ENCODE measurements around the gene ZSCAN10.
"Not testable (repeated sequence)": the region's sequence is repeated elsewhere in the genome, so short reads cannot be mapped to it uniquely, and the experiment has no call there.

Gene ZSCAN10

DNA sequence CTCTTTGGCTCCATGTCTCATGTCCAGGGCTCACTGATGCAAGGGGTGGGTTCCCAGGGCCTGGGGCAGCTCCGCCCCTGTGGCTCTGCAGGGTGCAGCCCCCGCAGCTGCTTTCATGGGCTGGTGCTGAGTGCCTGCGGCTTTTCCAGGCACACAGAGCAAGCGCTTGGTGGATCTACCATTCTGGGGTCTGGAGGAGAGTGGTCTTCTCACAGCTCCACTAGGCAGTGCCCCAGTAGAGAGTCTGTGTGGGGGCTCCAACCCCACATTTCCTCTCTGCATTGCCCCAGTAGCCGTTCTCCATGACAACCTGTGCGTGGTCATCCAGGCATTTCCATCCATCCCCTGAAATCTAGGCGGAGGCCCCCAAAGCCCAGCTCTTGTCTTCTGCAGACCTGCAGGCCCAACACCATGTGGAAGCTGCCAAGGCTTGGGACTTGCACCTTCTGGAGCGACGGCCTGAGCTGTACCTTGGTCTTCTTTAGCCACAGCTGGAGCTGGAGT is 28.4 kb downstream of the ZSCAN10 start:
- in situ Hi-C loops (cut with HindIII; ENCODE audit: low sequenced_read_pairs), result no loop called here
- DNase-seq (ENCODE audit: low read depth), result no peak
- no peak for TF ChIP-seq CTCF (IDR thresholded peaks at IDR 0.05; ENCODE audit: low read depth, low read length, missing control alignments)
- H3K4me3 ChIP-seq (ENCODE audit: low read depth, low read length), result no peak overlapping the region

- not testable (repeated sequence) for DNase-seq (ENCODE audit: low read depth); H3K4me3 ChIP-seq (ENCODE audit: low read depth, low read length)
- in situ Hi-C loops (cut with HindIII; ENCODE audit: low sequenced_read_pairs), result loop anchor here (5.0 kb wide), 1 partner anchor 83 kb away; no protein-coding TSS in a partner anchor
Measured at GRCh38 chr16:3069146-3069545, 29.9 kb downstream of the ZSCAN10 start.

DNA sequence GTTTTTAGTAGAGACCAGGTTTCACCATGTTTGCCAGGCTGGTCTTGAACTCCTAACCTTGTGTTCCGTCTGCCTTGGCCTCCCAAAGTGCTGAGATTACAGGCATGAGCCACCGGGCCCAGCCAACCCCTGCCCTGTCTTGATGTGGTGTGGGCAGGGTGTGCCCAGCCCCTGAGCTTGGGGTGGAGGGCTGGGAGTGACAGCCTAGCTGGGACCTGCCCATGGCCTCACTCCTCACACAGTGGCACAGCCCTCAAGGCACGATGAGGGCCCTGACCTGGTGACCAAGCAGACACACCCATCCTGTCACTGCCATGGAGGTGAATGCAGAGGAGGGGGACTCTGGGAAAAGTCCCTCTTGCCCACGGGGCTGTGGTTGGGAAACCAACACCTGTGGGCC is 30.6 kb downstream of the ZSCAN10 start:
- no peak for TF ChIP-seq CTCF (IDR thresholded peaks at IDR 0.05; ENCODE audit: low read depth, low read length, missing control alignments)
- DNase-seq (ENCODE audit: low read depth), result no peak
- H3K4me3 ChIP-seq (ENCODE audit: low read depth, low read length), result no peak overlapping the region
- in situ Hi-C loops (cut with HindIII; ENCODE audit: low sequenced_read_pairs), result loop anchor here (5.0 kb wide), 1 partner anchor 84 kb away; no protein-coding TSS in a partner anchor

- no peak for TF ChIP-seq CTCF (IDR thresholded peaks at IDR 0.05; ENCODE audit: low read depth, low read length, missing control alignments)
- in situ Hi-C loops (cut with HindIII; ENCODE audit: low sequenced_read_pairs), result loop anchor here (5.0 kb wide), 1 partner anchor 86 kb away; no protein-coding TSS in a partner anchor
- no peak for DNase-seq (ENCODE audit: low read depth)
- no peak overlapping the region for H3K4me3 ChIP-seq (ENCODE audit: low read depth, low read length)
Measured at GRCh38 chr16:3066440-3066748, 32.7 kb downstream of the ZSCAN10 start.

- H3K4me3 ChIP-seq (ENCODE audit: low read depth, low read length), result no peak overlapping the region
- in situ Hi-C loops (cut with HindIII; ENCODE audit: low sequenced_read_pairs), result loop anchor here (5.0 kb wide), 1 partner anchor 86 kb away; no protein-coding TSS in a partner anchor
- TF ChIP-seq CTCF (IDR thresholded peaks at IDR 0.05; ENCODE audit: low read depth, low read length, missing control alignments), result no peak
- no peak for DNase-seq (ENCODE audit: low read depth)
Measured at GRCh38 chr16:3065742-3066439, 33.2 kb downstream of the ZSCAN10 start.

DNA sequence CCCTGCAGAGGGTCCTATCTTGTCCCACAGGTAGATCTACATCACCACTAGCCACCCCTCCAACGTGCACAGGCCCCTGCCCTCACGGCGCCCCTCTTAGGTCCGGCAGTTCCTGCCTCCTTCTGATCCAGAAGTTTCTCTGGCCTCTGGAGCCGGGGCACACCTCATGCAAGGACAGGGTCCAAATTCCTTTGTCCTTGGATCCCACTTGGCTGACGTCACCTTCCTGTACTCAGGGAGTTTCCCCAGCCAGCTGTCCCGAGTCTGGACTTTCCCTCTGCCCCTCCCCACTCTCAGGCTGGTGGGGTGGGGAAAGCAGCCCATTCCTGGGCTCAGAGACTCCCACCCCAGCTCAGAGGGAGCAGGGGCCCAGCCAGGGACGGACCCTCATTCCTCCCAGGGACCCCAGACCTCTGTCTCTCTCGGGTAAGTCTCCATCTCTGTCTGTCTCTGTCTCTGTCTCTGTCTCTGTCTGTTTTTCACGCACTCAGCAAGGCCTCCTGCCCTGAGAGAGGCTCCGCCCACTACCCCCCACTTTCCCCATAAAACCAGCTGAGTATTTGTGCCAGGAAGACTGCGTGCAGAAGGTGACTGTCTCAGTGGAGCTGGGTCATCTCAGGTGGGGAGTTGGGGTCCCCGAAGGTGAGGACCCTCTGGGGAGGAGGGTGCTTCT is 33.9 kb downstream of the ZSCAN10 start, which contains the start of gene IL32:
Gene IL32 (plus strand): TSS at position 572 of the 673 bp plus-strand sequence. CDS start 172 bp downstream, outside the sequence.
- no peak within 1 kb of the TSS for H3K4me3 ChIP-seq (ENCODE audit: low read depth, low read length)
- in situ Hi-C loops (cut with HindIII; ENCODE audit: low sequenced_read_pairs), result loop anchor here (5.0 kb wide), 1 partner anchor 87 kb away; no protein-coding TSS in a partner anchor
- no peak for TF ChIP-seq CTCF (IDR thresholded peaks at IDR 0.05; ENCODE audit: low read depth, low read length, missing control alignments)
- peak; percentile 34 for DNase-seq (ENCODE audit: low read depth)

Data from astrocyte of the cerebellum (primary cell).